Esophagus muscularis mucosa (tissue), 4 donors: ENCODE data around the gene AKT3. TPM values are rescaled to one million over a fixed set of nuclear protein-coding genes. Genes with fewer than 3 reads are reported as not detected.

Experiments used
- DNase-seq: peaks from one replicate; pipeline ENCODE4 v3.0.0-alpha.2; 2017; ENCODE audit errors: extremely low spot score
- H3K27ac ChIP-seq, 4 donors: fragments of 200-600 bp; sonication (generic); replicated peaks in 1 of 4; 1 replicate in 3 of 4; 2 replicates in 1 of 4; pipeline ENCODE4 v1.5.1; 2016 to 2019; ENCODE audit warnings: mild to moderate bottlenecking in 1 of 4
- H3K27me3 ChIP-seq, 4 donors: fragments of 200-600 bp; sonication (generic); one replicate each; pipeline versions ENCODE4 v1.5.1 to v1.6.0; 2016 to 2019
- H3K36me3 ChIP-seq, 4 donors: fragments of 200-600 bp; sonication (generic); one replicate each; pipeline ENCODE4 v1.5.1; 2016 to 2019
- H3K4me1 ChIP-seq, 4 donors: fragments of 200-600 bp; sonication (generic); one replicate each; pipeline ENCODE4 v1.5.1; 2016 to 2019
- H3K4me3 ChIP-seq, 4 donors: fragments of 200-600 bp; sonication (generic); 1 replicate in 2 of 4; 2 replicates in 2 of 4; pipeline ENCODE4 v1.5.1; 2016 to 2019; ENCODE audit warnings: mild to moderate bottlenecking in 4 of 4, moderate library complexity in 1 of 4
- H3K9me3 ChIP-seq, 4 donors: fragments of 200-600 bp; sonication (generic); 1 replicate in 3 of 4; 2 replicates in 1 of 4; pipeline ENCODE4 v1.5.1; 2016 to 2019
- EP300 ChIP-seq: sonication (generic); formaldehyde crosslinking; IDR thresholded peaks from one replicate; pipeline ENCODE4 v1.6.1; 2017; ENCODE audit warnings: antibody characterized with exemption
- POLR2A ChIP-seq: fragments of 450-650 bp; IDR thresholded peaks from one replicate; pipeline ENCODE4 v1.6.1; 2017; ENCODE audit warnings: antibody characterized with exemption, moderate library complexity, mild to moderate bottlenecking, low read depth
- POLR2AphosphoS5 ChIP-seq, 2 donors: sonication (generic); formaldehyde crosslinking; IDR thresholded peaks; one replicate each; pipeline ENCODE4 v1.6.1; 2017; ENCODE audit warnings: antibody characterized with exemption in 2 of 2
- WGBS: methylation state at CpG from one replicate; pipeline ENCODE4 v1.1.5; 2018; 5-methylcytosine and 5-hydroxymethylcytosine counted together
- intact Hi-C: fragments of 100-400 bp; cut with DNase I; formaldehyde crosslinking; loops from one replicate; pipeline ENCODE4 v1.15.1; 2023
- total RNA-seq, 4 donors: library from RNA; depleted of rRNA; stranded (reverse); fragments of >200 nt; gene quantifications; one replicate each; pipeline versions ENCODE4 v1.1.0 to v1.2.1, GENCODE V29; 2016
- TF ChIP-seq, protein P1 (sequence below), 3 experiments: fragments of 200-600 bp in 2 of 3; fragments of 450-650 bp in 1 of 3; sonication (generic) in 2 of 3; IDR thresholded peaks; one replicate each; pipeline ENCODE4 v1.5.1; 2017 to 2019; ENCODE audit warnings: antibody characterized with exemption in 3 of 3, mild to moderate bottlenecking in 2 of 3, moderate library complexity in 1 of 3

AKT3 gene
- total RNA-seq, 4 donors from 2014 or later, result 63.9 to 104 (median 74.2) TPM

- Histone ChIP-seq H3K4me3 (no peak overlapping the region), H3K27ac (no peak overlapping the region), H3K4me1 (peaks cover 8 to 31% (median 26%) of the 10 kb centered on the region in 4 donors), H3K9me3 (no peaks in the 10 kb centered on the region), H3K36me3 (peaks cover 0 to 7% (median 3%) of the 10 kb centered on the region in 4 donors), H3K27me3 (no peaks in the 10 kb centered on the region)
- TF ChIP-seq EP300, result no peak
- TF ChIP-seq POLR2A, result no peak
- no peak for TF ChIP-seq POLR2AphosphoS5 (IDR thresholded peaks at IDR 0.05)
- TF ChIP-seq, protein P1, sequence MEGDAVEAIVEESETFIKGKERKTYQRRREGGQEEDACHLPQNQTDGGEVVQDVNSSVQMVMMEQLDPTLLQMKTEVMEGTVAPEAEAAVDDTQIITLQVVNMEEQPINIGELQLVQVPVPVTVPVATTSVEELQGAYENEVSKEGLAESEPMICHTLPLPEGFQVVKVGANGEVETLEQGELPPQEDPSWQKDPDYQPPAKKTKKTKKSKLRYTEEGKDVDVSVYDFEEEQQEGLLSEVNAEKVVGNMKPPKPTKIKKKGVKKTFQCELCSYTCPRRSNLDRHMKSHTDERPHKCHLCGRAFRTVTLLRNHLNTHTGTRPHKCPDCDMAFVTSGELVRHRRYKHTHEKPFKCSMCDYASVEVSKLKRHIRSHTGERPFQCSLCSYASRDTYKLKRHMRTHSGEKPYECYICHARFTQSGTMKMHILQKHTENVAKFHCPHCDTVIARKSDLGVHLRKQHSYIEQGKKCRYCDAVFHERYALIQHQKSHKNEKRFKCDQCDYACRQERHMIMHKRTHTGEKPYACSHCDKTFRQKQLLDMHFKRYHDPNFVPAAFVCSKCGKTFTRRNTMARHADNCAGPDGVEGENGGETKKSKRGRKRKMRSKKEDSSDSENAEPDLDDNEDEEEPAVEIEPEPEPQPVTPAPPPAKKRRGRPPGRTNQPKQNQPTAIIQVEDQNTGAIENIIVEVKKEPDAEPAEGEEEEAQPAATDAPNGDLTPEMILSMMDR (IDR thresholded peaks at IDR 0.05), result no peak
- WGBS, result 81% methylated on average over 7 of the region's 7 CpGs
- DNase-seq, result no peak
- intact Hi-C loops, result no loop called here
Observed at GRCh38 chr1:243470502-243470901, 379.5 kb downstream of the AKT3 start.

DNA sequence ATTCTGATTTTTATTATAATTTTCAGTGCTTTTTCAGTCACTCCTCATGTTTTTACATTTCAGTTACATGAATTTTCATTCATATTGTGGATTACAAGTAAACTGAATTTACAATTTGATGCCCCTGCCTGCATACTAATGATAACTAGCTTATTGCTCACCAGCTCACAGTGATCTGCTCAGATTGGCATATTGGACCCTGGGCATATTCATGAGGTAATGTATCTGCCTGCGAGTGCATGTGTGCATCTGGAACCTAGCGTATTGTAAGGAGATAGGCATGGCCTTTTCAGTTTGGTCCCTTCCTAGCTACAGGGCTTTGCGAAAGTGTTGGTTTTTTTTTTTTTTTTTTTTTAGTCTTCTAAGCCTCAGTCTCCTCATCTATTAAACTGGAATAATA is 380.5 kb downstream of the AKT3 start:
- no peak overlapping the region for H3K27ac ChIP-seq
- TF ChIP-seq, protein P1 (IDR thresholded peaks at IDR 0.05), result no peak
- TF ChIP-seq POLR2AphosphoS5 (IDR thresholded peaks at IDR 0.05), result no peak
- TF ChIP-seq EP300, result no peak
- no peak for TF ChIP-seq POLR2A
- H3K4me1 ChIP-seq, result peaks cover 8 to 30% (median 25%) of the 10 kb centered on the region in 4 donors
- no peaks in the 10 kb centered on the region for H3K9me3 ChIP-seq
- no peak overlapping the region for H3K4me3 ChIP-seq
- WGBS, result 96% methylated on average over 3 of the region's 3 CpGs
- no peak for DNase-seq
- H3K36me3 ChIP-seq, result peaks cover 0 to 5% (median 2%) of the 10 kb centered on the region in 4 donors
- no peaks in the 10 kb centered on the region for H3K27me3 ChIP-seq
- intact Hi-C loops, result no loop called here

GRCh38 chr1:243465738-243466137 is 384.3 kb downstream of the AKT3 start:
- H3K4me1 ChIP-seq, result peaks cover 0 to 3% (median 0%) of the 10 kb centered on the region in 4 donors
- H3K27ac ChIP-seq, result no peak overlapping the region
- no peak overlapping the region for H3K4me3 ChIP-seq
- TF ChIP-seq, protein P1 (IDR thresholded peaks at IDR 0.05), result no peak
- TF ChIP-seq EP300, result no peak
- no peak for TF ChIP-seq POLR2AphosphoS5 (IDR thresholded peaks at IDR 0.05)
- TF ChIP-seq POLR2A, result no peak
- no peaks in the 10 kb centered on the region for H3K27me3 ChIP-seq
- peaks cover 0 to 6% (median 1%) of the 10 kb centered on the region in 4 donors for H3K36me3 ChIP-seq
- intact Hi-C loops, result no loop called here
- no peak for DNase-seq
- H3K9me3 ChIP-seq, result no peaks in the 10 kb centered on the region
- 74% methylated on average over 5 of the region's 5 CpGs for WGBS

DNA sequence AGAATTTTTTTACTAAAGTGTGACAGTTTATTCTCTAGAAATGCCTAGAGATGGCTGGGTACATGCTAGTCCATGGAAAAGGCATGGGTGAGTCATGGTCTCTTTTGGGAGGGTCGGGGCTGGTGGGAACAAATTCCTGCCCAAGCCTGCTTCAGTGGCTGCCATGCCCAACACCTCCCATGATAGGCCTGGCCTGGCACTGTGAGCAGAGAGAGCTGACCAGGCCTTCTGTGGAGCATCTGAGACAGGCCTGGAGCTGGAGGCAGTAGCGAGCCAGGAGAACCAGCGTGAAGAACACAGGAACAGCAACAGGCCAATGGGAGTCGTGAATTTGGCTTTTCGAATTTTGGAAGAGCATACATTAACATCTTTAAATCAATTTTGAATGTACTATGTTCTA is 385.0 kb downstream of the AKT3 start:
- 97% methylated on average over 5 of the region's 5 CpGs for WGBS
- Histone ChIP-seq H3K9me3 (no peaks in the 10 kb centered on the region), H3K36me3 (peaks cover 0 to 10% (median 4%) of the 10 kb centered on the region in 4 donors), H3K4me3 (no peak overlapping the region), H3K27me3 (no peaks in the 10 kb centered on the region), H3K4me1 (peaks cover 0 to 3% (median 0%) of the 10 kb centered on the region in 4 donors), H3K27ac (no peak overlapping the region)
- intact Hi-C loops, result no loop called here
- DNase-seq, result no peak
- TF ChIP-seq EP300 (no peak), POLR2A (no peak), POLR2AphosphoS5 (IDR thresholded peaks at IDR 0.05) (no peak)
- TF ChIP-seq, protein P1 (IDR thresholded peaks at IDR 0.05), result no peak

DNA sequence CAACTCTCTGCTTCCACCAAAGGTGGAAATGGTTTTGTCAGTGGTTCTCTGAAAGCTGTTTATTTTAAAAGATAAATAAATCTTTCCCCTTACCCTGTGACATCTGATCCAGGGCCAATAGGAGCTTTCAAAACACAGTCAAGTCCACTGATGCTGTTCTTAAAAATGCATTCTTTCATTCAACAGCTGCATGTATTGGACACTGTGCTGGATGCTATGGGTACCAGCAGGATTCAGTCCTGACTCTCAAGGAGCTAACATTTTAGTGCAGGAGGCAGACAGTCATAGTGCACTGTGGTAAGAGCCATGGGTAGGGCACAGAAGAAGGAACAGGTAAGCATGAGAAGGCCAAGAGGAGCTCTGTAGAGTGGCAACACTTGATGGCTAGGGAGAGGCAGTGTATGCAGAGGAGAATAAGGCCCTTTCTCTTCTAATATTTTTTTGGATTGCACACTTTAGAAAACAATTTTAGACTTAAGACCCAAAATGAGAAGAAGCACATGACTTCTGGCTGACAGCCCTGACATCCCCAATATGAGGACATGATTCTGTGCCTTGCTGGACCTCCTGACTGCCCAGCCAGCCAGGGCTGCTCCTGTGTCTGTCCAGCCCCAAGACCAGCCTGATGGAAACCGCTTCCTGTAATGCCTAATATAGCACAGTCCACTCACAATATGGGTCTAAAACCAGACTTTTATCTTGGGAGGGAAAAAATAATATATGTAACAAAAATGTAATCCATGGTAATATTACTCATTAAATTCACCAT is 386.9 kb downstream of the AKT3 start:
- TF ChIP-seq, protein P1 (IDR thresholded peaks at IDR 0.05), result no peak
- TF ChIP-seq POLR2A (no peak), POLR2AphosphoS5 (IDR thresholded peaks at IDR 0.05) (no peak), EP300 (no peak)
- peaks cover 0 to 10% (median 4%) of the 10 kb centered on the region in 4 donors for H3K36me3 ChIP-seq
- 92% methylated on average over 1 of the region's 1 CpG for WGBS
- H3K27me3 ChIP-seq, result no peaks in the 10 kb centered on the region
- H3K27ac ChIP-seq, result no peak overlapping the region
- no peaks in the 10 kb centered on the region for H3K9me3 ChIP-seq
- no peak for DNase-seq
- H3K4me1 ChIP-seq, result peaks cover 0 to 3% (median 0%) of the 10 kb centered on the region in 4 donors
- no peak overlapping the region for H3K4me3 ChIP-seq
- intact Hi-C loops, result no loop called here
